ENCODE data around the gene DDAH1.

Gene DDAH1

DNA sequence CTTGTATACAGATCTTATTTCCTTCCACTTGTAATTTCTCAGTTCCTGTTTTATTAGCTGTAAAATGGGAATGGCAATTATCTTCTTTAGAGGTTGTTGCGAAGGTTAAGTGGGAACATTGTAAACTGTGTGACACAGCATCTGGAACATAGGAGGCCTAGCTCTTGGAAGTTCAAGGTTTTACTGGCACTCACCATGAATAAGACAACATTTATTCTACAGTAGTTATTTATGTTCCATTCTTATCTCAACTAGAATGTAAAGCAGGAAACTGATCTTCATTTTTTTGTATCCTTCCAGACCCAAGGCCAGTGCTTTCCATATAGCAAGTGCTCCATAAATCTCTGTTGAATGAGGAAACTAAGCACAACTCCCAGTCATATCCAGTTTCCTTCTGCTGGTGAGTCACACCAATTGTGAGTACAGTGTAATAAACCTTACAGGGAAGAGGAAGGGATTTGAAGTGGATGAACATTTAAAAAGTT lies 189.9 kb downstream of the DDAH1 start:
- DNase-seq (ENCODE audit: low read depth), result no peak

GRCh38 chr1:85273397-85273796 lies 191.6 kb downstream of the DDAH1 start:
- no peak for DNase-seq (ENCODE audit: low read depth)

DNA sequence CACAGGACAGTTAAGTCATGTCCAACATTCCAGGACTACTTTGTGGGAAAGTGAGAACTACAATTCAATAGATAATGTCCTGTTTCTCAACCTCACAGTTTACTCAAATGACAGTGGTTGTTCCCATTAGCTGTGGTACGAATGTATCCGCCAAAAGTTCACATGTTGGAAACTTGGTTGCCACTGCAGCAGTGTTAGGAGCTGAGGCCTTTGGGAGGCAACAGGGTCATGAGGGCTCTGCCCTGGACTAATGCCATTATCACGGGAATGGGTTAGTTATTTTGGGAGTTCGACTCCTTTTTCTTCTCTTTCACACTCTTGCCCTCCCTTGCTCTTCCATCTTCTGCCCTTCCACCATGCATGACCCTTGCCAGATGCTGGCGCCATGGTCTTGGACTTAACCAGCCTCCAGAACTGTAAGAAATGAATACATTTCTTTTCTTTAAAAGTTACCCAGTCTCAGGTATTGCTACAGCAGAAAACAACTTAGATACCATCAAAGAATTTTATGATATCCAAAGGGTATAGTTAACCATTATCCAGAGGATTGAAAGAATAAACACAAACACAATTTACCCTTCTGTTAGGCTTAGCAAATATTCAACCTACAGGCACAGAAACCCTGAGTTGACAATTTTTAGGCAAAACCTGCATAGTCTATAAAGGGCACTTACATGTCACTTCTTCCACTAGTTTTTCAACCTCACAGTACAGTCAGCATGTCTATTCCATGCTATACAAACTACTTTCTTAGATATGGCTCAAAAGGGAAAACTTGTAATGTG lies 196.0 kb downstream of the DDAH1 start:
- DNase-seq (ENCODE audit: low read depth), result no peak

Data from stimulated activated CD4-positive, alpha-beta T cell treated with anti-CD3 and anti-CD28 coated beads, Interleukin-2, amount 100 ng/mL, for 4 hours (primary cell).